RWPE2 (cell line): ENCODE data around the gene ANXA2.

Experiments
- ATAC-seq: fragments of 200-7000 bp; cut with Tn5 transposase; 3 replicates; pipeline ENCODE4 v1.9.1; 2021; ENCODE audit warnings: low read depth
- DNase-seq: peaks from one replicate; pipeline ENCODE4 v3.0.0-alpha.2; 2020; ENCODE audit warnings: low spot score
- H3K27ac ChIP-seq: fragments of 450-650 bp; 2 replicates; pipeline ENCODE4 v1.5.1; 2017; ENCODE audit warnings: mild to moderate bottlenecking; ENCODE audit not compliant: poor library complexity, severe bottlenecking
- H3K27me3 ChIP-seq: fragments of 250-450 bp; sonication (Bioruptor Pico); 2 replicates; pipeline ENCODE4 v1.5.1; 2021; ENCODE audit warnings: mild to moderate bottlenecking, moderate library complexity; ENCODE audit not compliant: insufficient read depth, poor library complexity, severe bottlenecking
- H3K36me3 ChIP-seq: fragments of 250-450 bp; sonication (Bioruptor Pico); 2 replicates; pipeline ENCODE4 v1.5.1; 2020; ENCODE audit warnings: low read depth, mild to moderate bottlenecking, moderate library complexity
- H3K4me1 ChIP-seq: fragments of 250-450 bp; sonication (Bioruptor Pico); 2 replicates; pipeline ENCODE4 v1.5.1; 2021; ENCODE audit warnings: mild to moderate bottlenecking, moderate library complexity; ENCODE audit not compliant: insufficient read depth, poor library complexity, severe bottlenecking
- H3K4me3 ChIP-seq: fragments of 250-450 bp; sonication (Bioruptor Pico); 2 replicates; pipeline ENCODE4 v1.5.1; 2021; ENCODE audit warnings: mild to moderate bottlenecking, moderate library complexity; ENCODE audit not compliant: severe bottlenecking
- H3K9me3 ChIP-seq: fragments of 250-450 bp; sonication (Bioruptor Pico); 2 replicates; pipeline ENCODE4 v1.5.1; 2021; ENCODE audit warnings: mild to moderate bottlenecking, moderate library complexity; ENCODE audit not compliant: severe bottlenecking
- TF ChIP-seq, protein P1 (sequence below): fragments of 450-650 bp; IDR thresholded peaks from one replicate; pipeline ENCODE4 v1.5.1; 2017; ENCODE audit warnings: mild to moderate bottlenecking, moderate library complexity; ENCODE audit not compliant: poor library complexity, severe bottlenecking

ANXA2 gene

GRCh38 chr15:60385620-60386552 lies 11.9 kb downstream of the ANXA2 start:
- H3K9me3 ChIP-seq: no peaks in the 10 kb centered on the region
- ATAC-seq (peak; percentile 3; the same call in 2 of the 3 replicates), DNase-seq (no peak)
- peaks cover 100% of the 10 kb centered on the region for H3K36me3 ChIP-seq
- H3K27me3 ChIP-seq: no peaks in the 10 kb centered on the region
- TF ChIP-seq, protein P1, sequence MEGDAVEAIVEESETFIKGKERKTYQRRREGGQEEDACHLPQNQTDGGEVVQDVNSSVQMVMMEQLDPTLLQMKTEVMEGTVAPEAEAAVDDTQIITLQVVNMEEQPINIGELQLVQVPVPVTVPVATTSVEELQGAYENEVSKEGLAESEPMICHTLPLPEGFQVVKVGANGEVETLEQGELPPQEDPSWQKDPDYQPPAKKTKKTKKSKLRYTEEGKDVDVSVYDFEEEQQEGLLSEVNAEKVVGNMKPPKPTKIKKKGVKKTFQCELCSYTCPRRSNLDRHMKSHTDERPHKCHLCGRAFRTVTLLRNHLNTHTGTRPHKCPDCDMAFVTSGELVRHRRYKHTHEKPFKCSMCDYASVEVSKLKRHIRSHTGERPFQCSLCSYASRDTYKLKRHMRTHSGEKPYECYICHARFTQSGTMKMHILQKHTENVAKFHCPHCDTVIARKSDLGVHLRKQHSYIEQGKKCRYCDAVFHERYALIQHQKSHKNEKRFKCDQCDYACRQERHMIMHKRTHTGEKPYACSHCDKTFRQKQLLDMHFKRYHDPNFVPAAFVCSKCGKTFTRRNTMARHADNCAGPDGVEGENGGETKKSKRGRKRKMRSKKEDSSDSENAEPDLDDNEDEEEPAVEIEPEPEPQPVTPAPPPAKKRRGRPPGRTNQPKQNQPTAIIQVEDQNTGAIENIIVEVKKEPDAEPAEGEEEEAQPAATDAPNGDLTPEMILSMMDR: no peak
- H3K4me3 ChIP-seq: no peak overlapping the region
- peak overlapping the region; percentile 99 for H3K27ac ChIP-seq
- peaks cover 96% of the 10 kb centered on the region for H3K4me1 ChIP-seq

DNA sequence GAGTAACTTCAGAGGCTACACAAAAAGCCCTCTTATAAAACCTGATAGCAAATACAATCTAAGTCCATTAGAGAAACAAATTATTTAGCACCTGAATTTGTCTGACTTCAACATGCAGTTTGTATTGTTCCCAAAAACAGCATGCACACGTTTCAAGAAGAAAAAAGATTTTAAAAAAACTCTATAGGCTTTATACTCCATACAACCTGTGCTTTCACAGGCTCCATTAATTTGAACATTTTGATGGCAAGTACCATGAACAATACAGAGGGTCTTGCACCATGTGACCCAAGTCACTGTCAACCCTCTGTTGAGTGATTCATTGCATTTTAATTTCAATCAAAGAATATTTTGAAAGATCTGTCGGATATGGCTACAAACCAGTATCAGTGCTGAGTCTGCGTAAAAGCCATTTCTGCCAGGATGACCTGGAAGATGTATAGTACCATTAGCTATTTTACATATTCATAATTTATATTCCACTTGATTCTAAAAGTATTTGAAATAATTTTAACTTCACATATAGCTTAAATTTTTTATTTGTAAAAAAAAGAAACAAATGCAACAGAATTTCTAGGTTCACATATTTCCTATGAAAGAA lies 13.2 kb downstream of the ANXA2 start:
- H3K27ac ChIP-seq: peak overlapping the region; percentile 99
- no peak for ATAC-seq
- DNase-seq: no peak
- TF ChIP-seq, protein P1: no peak
- H3K27me3 ChIP-seq: no peaks in the 10 kb centered on the region
- no peaks in the 10 kb centered on the region for H3K9me3 ChIP-seq
- H3K36me3 ChIP-seq: peaks cover 100% of the 10 kb centered on the region
- peaks cover 96% of the 10 kb centered on the region for H3K4me1 ChIP-seq
- H3K4me3 ChIP-seq: no peak overlapping the region

GRCh38 chr15:60384053-60384452 lies 13.7 kb downstream of the ANXA2 start:
- H3K36me3 ChIP-seq: peaks cover 100% of the 10 kb centered on the region

DNA sequence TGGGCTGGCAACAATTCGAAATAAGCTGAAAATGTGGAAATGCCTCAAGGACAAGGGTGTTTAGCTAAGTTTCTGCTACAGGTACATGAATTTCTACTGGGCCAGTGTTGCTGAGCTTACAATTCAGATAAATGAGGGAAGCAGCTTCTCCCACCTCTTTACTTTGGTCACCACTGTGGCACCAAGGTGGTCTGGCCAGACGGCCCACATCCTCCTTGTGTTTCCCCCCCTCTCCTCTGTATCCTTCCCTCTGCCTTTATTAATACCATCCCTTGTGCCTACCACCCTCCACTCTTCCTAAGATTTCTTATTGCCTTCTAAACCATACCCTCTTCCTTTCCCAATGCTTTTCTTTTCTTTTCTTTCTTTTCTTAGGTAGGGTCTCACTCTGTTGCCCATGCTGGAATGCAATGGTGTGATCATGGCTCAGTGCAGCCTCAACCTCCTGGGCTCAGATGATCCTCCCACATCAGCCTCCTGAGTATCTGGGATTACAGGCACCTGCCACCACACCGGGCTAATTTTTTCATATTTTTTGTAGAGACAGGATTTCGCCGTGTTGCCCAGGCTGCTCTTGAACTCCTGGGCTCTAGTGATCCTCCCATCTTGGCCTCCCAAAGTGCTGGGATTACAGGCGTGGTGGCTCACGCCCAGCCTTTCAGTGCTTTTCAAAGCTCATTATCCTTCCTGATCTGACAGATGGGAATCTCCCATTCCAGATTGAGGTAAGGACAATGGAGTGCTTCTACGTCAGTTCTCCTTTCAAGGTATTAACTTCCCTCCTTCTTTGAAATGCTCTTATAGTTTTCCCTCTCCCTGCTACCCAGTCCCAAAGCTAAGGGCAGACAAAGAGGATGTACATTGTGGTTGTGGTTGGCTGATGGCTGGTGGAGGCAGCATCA lies 14.8 kb downstream of the ANXA2 start:
- peak overlapping the region; percentile 99 for H3K27ac ChIP-seq
- H3K9me3 ChIP-seq: no peaks in the 10 kb centered on the region
- no peaks in the 10 kb centered on the region for H3K27me3 ChIP-seq
- H3K36me3 ChIP-seq: peaks cover 100% of the 10 kb centered on the region
- no peak overlapping the region for H3K4me3 ChIP-seq
- peaks cover 100% of the 10 kb centered on the region for H3K4me1 ChIP-seq
- no peak for ATAC-seq
- no peak for DNase-seq
- TF ChIP-seq, protein P1: no peak

More at GRCh38 chr15:60384053-60384452, 13.7 kb downstream of the ANXA2 start:
- ATAC-seq (no peak), DNase-seq (no peak)
- H3K27ac ChIP-seq: peak overlapping the region; percentile 99
- no peak overlapping the region for H3K4me3 ChIP-seq
- TF ChIP-seq, protein P1: no peak
- H3K27me3 ChIP-seq: no peaks in the 10 kb centered on the region
- H3K4me1 ChIP-seq: peaks cover 96% of the 10 kb centered on the region
- H3K9me3 ChIP-seq: no peaks in the 10 kb centered on the region
